ENCODE measurements around the gene RCE1.

GRCh38 chr11:66850588-66851238, 7.5 kb downstream of the RCE1 start:
- TF ChIP-seq CTCF (conservative IDR thresholded peaks at IDR 0.05 in 1 of 2, IDR thresholded peaks at IDR 0.05 in 1 of 2; ENCODE audit: extremely low read depth in 1 of 2, insufficient read depth in 1 of 2, low read depth in 1 of 2, low read length in 2 of 2) (no peak), EZH2 (IDR thresholded peaks at IDR 0.05; ENCODE audit: borderline replicate concordance, low read length) (no peak)

All from mammary epithelial cell (primary cell).